Measurements from ENCODE around the gene SLIT3.

Gene SLIT3

GRCh38 chr5:168910874-168911273 lies 390.1 kb downstream of the SLIT3 start:
- in situ Hi-C loops (cut with MboI; ENCODE audit: low sequenced_read_pairs): no loop called here

DNA sequence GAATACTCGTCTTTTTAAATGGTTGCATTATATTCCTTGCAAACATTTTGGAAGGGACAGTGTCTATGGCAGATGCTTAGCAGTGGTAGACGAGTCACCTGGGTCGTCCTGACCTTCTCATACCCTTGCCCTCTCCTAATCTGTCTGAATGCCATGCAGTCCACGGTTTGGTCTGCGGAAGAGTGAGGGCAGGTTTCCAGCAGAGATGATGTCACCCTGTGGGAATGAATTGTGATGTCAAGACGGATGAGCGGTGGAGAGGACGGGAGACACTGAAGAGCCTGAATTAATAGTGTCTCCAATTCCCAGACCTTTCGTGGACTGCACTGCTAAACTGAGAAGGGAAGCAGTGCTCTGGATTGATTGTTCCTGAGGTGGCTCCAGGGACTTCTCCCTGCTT lies 392.7 kb downstream of the SLIT3 start:
- in situ Hi-C loops (cut with MboI; ENCODE audit: low sequenced_read_pairs): no loop called here

- in situ Hi-C loops (cut with MboI; ENCODE audit: low sequenced_read_pairs): no loop called here
These were observed 397.9 kb downstream of the SLIT3 start for GRCh38 chr5:168903061-168903460.

GRCh38 chr5:168899673-168900072 lies 401.3 kb downstream of the SLIT3 start:
- in situ Hi-C loops (cut with MboI; ENCODE audit: low sequenced_read_pairs): no loop called here

DNA sequence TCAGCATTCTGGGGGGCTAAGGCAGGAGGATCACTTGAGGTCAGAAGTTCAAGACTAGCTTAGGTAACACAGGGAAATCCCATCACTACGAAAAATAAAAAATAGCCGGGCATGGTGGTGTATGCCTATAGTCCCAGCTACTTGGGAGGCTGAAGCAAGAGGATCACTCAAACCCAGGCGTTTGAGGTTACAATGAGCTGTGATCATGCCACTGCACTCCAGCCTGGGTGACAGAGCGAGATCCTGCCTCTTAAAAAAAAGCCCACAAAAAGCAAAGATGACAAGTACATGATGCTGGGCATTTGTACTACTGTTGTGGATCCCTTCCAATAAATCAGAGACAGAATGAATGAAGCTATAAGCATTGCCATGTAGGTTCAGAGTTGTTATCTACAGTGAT lies 401.7 kb downstream of the SLIT3 start:
- in situ Hi-C loops (cut with MboI; ENCODE audit: low sequenced_read_pairs): no loop called here

DNA sequence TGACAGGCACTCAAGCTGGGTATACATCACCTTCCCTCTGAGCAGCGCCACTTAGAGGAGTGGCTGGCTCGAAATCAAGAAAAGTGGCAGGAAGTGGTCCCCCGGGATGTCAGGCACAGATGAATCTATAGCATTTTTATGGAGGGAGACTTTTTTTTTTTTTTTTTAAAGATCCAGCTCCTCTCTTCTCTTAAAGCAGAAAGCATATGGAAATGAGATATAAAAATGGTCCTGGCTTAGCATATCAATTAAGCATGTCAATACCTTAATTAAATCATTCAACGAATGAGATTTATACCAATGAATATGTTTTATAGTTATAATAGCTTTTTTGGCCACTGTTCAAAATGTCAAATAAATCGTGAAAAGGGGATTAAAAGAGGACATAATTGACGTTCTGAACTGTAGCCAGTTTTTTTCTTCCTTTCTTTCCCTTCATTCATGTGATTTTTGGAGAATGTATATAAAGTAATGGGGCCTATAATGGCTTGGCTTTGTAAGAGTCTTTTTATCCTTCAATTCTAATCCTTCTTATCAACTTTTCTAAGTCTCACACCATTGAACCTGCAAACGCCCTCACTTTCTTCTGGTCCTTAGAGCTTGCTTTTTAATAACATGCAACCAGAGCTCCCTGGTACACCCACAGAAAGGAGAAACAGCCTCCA lies 402.6 kb downstream of the SLIT3 start:
- in situ Hi-C loops (cut with MboI; ENCODE audit: low sequenced_read_pairs): no loop called here

DNA sequence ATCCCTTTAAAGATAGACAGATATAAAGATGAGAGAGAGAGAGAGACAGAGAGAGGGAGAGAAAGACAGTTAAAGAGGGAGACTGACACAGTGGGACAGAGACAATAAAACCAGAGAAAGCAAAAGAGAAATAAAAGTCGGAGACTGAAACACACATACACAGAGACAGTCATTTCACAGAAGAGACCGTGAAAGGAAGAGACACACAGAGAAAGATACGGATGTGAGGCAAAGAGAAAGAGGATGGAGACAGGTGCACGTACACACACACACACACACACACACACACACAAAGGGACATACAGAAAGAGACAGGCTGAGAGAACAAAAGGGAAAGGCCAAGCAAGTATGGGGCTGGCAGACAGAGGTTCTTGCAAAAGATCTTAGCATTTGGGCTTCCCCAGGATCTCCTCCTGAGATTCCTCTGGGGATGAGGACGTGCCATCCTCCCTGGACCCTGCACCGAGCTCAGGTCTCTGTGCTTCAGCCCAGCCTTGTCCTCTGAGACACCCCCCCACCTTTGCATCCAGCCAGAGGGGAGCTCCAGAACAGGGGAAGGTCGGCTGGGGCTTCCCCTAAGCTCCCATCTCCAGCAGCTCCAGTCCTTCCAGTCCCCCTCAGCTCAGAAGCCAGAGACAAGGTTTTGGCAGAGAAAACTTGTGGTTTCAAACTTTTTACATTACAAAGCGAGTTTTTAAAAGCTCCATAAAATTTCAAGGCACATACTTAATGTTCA lies 403.4 kb downstream of the SLIT3 start:
- in situ Hi-C loops (cut with MboI; ENCODE audit: low sequenced_read_pairs): no loop called here

GRCh38 chr5:168895295-168896071 lies 405.5 kb downstream of the SLIT3 start:
- in situ Hi-C loops (cut with MboI; ENCODE audit: low sequenced_read_pairs): no loop called here

GRCh38 chr5:168893283-168893682 lies 407.7 kb downstream of the SLIT3 start:
- in situ Hi-C loops (cut with MboI; ENCODE audit: low sequenced_read_pairs): no loop called here

- in situ Hi-C loops (cut with MboI; ENCODE audit: low sequenced_read_pairs): no loop called here
These were observed 408.2 kb downstream of the SLIT3 start for GRCh38 chr5:168892618-168893186.

- in situ Hi-C loops (cut with MboI; ENCODE audit: low sequenced_read_pairs): no loop called here
These were observed 409.8 kb downstream of the SLIT3 start for GRCh38 chr5:168890816-168891812.

GRCh38 chr5:168889039-168889438 lies 411.9 kb downstream of the SLIT3 start:
- in situ Hi-C loops (cut with MboI; ENCODE audit: low sequenced_read_pairs): no loop called here

- in situ Hi-C loops (cut with MboI; ENCODE audit: low sequenced_read_pairs): no loop called here
These were observed 413.0 kb downstream of the SLIT3 start for GRCh38 chr5:168887931-168888330.

- in situ Hi-C loops (cut with MboI; ENCODE audit: low sequenced_read_pairs): no loop called here
These were observed 414.8 kb downstream of the SLIT3 start for GRCh38 chr5:168886157-168886556.

- in situ Hi-C loops (cut with MboI; ENCODE audit: low sequenced_read_pairs): no loop called here
These were observed 415.4 kb downstream of the SLIT3 start for GRCh38 chr5:168885324-168886120.

DNA sequence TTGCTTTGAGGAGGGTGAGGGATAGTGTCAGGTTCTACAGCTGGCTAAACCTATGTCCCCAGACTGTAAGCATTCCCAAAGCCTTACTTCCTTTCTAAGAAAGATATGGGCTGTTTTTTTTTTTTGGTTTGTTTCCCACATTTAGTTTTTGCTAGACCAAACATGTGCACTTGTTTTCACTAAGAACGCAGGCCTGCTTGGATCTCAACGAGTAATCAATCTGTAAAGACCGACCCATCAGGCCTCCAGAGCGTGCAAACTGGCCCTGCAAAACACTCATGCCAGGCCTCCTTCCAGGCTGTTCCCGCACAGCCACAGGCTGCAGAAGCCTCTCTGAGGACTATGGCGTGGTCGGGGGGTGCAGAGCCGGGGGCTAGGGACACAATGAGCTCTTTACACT lies 416.9 kb downstream of the SLIT3 start:
- in situ Hi-C loops (cut with MboI; ENCODE audit: low sequenced_read_pairs): no loop called here

GRCh38 chr5:168883281-168883741 lies 417.6 kb downstream of the SLIT3 start:
- in situ Hi-C loops (cut with MboI; ENCODE audit: low sequenced_read_pairs): no loop called here

DNA sequence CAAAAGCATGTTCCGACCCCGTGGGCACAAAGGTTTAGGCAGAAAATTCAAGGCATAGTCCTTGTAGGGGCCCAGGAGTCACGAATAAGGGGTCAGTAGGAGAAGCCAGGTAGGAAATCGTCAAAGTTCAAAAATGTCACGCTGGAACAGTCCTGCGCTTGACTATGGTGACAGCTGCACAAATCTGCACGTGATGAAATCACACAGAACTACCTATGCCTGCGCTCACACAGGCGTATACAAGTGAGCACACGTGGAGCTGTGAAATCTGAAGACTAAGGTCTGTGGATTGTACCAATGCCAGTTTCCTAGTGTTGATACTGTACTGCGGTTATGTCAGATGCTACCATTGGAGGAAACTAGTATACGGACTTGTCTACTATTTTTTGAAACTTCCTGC lies 418.7 kb downstream of the SLIT3 start:
- in situ Hi-C loops (cut with MboI; ENCODE audit: low sequenced_read_pairs): no loop called here

- in situ Hi-C loops (cut with MboI; ENCODE audit: low sequenced_read_pairs): no loop called here
These were observed 419.4 kb downstream of the SLIT3 start for GRCh38 chr5:168881427-168882149.

All from HL-60/S4 treated with retinoic acid at 250 ng/mL for 4 days and 3 days (cell line).